GM13977 (cell line): ENCODE data around the gene LRRC7.

ENCODE experiments used
- DNase-seq: peaks from one replicate; pipeline ENCODE4 v3.0.0; 2012; ENCODE audit warnings: low spot score
- CTCF ChIP-seq: IDR thresholded peaks from 2 replicates; pipeline ENCODE4 v1.5.1; 2012; ENCODE audit warnings: mild to moderate bottlenecking, control low read depth; ENCODE audit not compliant: insufficient read depth; ENCODE audit errors: extremely low read depth, missing control alignments
- in situ Hi-C: fragments of 300-500 bp; cut with MboI; formaldehyde crosslinking; loops from one replicate; pipeline ENCODE4 v1.12.0; 2022; ENCODE audit warnings: low sequenced_read_pairs, low pct_unique_long_range_greater_than_20kb, mixed read lengths, inconsistent platforms; ENCODE audit not compliant: unreplicated experiment

LRRC7 gene

GRCh38 chr1:69671363-69672010 lies 103.8 kb downstream of the LRRC7 start:
- DNase-seq: no peak
- TF ChIP-seq CTCF: no peak
- in situ Hi-C loops: no loop called here

GRCh38 chr1:69673321-69673720 lies 105.6 kb downstream of the LRRC7 start:
- DNase-seq: no peak
- TF ChIP-seq CTCF: no peak
- in situ Hi-C loops: no loop called here

GRCh38 chr1:69679965-69680364 lies 112.2 kb downstream of the LRRC7 start:
- DNase-seq: no peak
- TF ChIP-seq CTCF: no peak
- in situ Hi-C loops: no loop called here

GRCh38 chr1:69686367-69686984 lies 118.8 kb downstream of the LRRC7 start:
- DNase-seq: no peak
- in situ Hi-C loops: no loop called here
- TF ChIP-seq CTCF: no peak

- no peak for TF ChIP-seq CTCF
- in situ Hi-C loops: no loop called here
- no peak for DNase-seq
These were observed 120.5 kb downstream of the LRRC7 start for GRCh38 chr1:69688193-69688592.

- no peak for DNase-seq
- no peak for TF ChIP-seq CTCF
- in situ Hi-C loops: no loop called here
These were observed 123.5 kb downstream of the LRRC7 start for GRCh38 chr1:69691179-69691578.
